ENCODE data around the gene ANKRD26.

The ANKRD26 gene

DNA sequence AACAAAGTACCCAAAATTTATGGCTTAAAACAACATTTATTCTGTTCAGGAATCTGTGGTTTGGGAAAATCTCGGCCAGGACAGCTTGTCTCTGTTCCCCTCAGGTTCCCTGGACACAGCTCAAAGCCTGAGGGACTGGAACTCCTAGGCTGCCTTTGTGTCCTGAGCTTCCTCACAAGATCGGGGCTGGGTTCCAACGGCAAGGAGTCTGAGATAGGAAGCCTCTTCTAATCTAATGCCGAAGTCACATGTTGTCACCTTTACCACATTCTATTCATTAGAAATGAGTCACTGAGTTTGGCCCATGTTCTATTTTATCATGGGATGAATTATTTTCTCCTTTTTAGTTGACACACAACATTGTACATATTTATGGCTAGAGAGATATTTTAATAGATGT, 80.5 kb downstream of the ANKRD26 start:
- no peak for DNase-seq

DNA sequence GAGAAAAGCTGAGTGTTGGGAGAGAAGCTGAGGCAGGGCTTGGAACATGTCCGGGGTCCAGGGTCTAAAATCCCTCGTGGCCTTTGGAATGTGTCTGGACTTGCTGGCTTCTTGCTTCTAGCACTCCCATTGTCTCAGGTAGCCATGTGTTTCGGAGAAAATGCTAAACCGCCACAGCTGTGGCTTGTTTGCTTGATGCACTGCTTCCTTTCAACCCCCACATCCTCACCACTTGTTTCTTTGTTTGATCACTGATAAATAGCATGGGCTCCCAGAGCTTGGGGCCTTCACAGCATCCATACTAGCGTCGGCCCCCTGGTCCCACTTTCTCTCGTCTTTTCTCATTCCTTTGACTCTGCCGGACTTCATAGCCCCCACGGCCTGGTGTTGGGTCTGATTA, 102.7 kb downstream of the ANKRD26 start:
- DNase-seq: no peak

- no peak for DNase-seq
These were observed 105.6 kb downstream of the ANKRD26 start for GRCh38 chr10:26994743-26995142.

GRCh38 chr10:26987851-26988250, 112.4 kb downstream of the ANKRD26 start:
- DNase-seq: no peak

DNA sequence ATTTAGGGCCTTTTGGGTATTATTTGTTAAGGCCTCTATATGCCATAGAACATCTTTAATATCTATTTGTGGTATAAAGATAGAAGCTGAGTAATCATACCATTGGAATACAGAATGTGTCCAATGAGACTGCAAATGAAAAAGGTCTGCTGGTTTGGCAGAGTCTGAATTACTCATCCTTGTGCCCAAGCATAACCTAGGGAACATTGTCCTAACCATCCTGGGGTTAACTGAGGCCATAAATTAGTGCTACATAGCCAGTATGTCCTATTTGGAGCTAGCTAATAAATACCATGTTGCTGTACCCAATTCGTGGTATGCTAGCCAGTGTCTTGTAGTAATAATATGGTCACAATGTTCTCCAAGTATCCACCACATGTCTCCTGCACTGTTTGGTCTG, 117.1 kb downstream of the ANKRD26 start:
- DNase-seq: no peak

DNA sequence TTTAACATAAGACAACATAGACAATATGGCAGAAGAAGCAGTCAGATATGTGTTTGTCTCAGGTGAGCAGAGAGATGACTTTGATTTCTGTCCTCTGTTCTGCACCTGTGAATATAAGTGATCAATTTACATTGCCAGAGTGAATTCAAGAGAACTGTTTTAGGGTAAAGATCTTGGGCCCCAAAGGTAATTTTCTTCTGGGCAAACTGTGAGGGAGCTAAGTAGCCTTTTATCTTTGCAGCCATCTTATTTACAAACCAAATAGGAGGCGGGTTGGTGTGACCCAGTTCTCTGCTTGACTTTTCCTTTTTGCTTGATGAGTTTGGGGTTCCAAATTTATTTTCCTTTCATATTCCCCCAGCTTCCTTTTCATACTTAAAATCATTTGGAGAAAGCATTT, 118.2 kb downstream of the ANKRD26 start:
- no peak for DNase-seq

- DNase-seq: no peak
These were observed 119.0 kb downstream of the ANKRD26 start for GRCh38 chr10:26981232-26981824.

GRCh38 chr10:26978519-26978918, 121.8 kb downstream of the ANKRD26 start:
- DNase-seq: no peak

DNA sequence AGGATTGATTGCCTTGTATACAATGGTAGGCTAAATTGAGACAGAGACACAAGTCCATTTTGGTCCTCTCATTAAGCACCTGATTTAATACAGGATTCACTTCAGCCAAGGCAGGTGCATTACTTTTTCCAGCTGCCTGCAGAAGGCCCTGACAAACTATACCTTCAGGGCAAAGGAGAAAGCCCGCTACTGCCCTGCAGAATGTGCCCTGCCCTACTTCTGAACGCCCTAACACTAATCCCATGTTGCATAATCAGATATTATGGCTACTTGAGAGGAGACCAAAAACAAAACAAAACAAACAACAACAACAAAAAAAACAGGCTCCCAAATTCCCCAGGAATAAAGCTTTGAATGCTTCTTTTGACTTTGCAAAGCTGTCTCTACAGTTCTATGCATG, 122.7 kb downstream of the ANKRD26 start:
- no peak for DNase-seq

DNA sequence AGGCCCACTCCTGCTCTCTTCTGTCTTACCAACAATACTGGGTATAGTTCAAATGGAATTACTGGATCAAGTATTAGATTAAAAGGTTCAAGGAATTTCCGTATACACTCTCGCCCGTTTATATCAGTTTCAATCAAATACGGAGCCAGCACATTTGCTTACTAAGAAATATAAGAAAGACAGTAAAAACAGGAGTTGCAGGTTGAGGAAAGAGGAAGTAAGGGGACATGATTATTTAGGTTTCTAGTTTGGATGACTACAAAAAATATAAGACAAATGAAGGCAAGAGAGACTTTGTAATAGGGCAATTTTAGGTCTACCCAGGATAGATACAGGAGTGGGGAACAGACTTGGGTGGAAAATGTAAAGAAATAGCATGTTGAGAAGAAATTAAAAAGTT, 129.6 kb downstream of the ANKRD26 start:
- DNase-seq: no peak

DNA sequence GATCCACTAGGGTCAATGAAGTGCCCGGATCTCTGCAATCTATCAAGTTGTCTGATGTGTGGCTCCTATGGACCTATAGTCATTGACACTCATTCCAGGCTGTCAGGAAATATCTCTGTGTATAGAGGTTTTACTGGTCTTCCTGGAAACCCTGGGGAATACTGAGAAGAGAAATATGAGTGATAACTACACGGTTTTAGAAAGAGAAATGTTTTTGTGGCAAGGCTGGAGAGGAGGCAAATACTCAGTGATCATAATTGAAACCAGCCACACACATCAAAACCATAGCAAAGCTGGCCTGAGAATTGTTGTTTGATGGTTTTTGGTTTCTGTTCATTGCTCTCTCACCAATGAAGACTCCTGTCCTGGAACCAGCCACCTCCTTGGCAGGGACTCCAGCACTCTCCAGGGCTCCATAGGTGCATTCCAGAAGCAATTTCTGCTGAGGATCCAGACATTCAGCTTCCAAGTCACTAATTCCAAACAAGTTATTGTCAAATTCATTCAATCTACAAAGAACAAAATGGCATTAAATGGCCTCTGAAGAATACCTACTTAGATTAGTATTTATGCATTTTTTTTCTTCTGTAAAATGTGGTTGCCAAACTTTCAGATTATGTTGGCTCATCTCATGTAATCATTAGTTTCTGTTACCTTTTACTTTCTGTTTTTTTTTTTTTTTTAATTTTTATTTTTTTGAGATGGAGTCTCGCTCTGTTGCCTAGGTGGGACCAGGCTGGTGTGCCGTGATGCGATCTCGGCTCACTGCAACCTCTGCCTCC, 131.0 kb downstream of the ANKRD26 start:
- no peak for DNase-seq

GRCh38 chr10:26962835-26963234, 137.5 kb downstream of the ANKRD26 start:
- DNase-seq: no peak

GRCh38 chr10:26960308-26960707, 140.0 kb downstream of the ANKRD26 start:
- no peak for DNase-seq

DNA sequence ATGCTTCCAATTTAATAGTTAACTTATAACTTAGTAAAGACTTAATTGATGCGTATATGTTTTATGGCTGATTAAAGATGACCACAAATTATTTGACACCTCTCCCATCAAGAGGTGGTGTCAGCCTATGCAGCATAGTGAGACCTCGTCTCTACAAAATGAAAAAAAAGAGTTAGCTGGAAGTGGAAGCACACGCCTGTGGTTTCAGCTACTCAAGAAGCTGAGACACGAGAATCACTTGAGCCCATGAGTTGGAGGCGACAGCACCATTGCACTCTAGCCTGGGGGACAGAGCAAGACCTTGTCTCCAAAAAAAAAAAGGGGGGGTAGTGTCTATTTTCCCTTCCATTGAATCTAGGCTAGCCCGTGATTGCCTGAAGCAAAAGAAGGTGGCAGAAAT, 140.5 kb downstream of the ANKRD26 start:
- DNase-seq: no peak
